ENCODE measurements around the gene C3orf18.

Gene C3orf18

DNA sequence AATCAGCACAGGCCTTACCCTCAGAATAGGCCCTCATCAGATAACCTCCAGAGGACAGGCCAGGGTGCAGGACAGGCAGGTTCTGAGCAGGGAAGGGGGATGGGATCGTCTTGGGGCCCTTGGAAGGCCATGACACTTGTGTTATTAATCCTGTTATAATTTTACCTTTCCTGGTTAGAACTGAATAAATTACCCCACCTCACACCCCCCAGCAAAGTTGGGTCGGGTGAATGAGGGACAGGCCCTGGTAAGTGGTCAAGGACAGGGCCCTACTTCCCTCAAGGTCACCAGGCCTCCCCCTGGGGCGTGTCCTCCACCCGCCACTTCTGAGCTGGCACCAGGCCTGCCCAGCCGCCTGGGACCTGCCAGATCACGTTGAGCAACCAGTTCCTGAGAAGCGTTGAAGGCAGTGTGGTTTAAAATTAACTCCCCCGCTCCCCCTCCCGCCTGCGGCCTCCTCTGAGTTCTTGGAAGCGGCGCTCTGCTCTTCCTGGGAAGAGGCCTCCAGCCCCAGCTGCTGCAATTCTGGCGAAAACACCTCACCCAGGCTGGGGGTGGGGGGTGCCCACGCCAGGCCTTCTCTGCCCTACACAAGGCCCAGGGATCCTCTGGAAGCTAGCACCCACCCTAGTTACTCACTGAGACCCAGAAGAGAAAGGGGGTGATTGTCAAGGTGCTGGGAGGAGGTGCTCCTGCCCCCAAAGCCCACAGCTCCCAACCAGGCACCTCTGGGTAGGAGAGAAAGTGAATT lies 33.5 kb upstream of the C3orf18 start:
- Histone ChIP-seq H3K9me3 (ENCODE audit: control insufficient read depth, low read length) (no peaks in the 10 kb centered on the region), H3K4me1 (ENCODE audit: control insufficient read depth, insufficient read depth, low read length) (peaks cover 30% of the 10 kb centered on the region), H3K9ac (ENCODE audit: low read length) (peak overlapping the region; percentile 89), H3K27me3 (replicated peaks; ENCODE audit: control insufficient read depth, insufficient read depth, low read length) (no peaks in the 10 kb centered on the region), H3K36me3 (ENCODE audit: control insufficient read depth, insufficient read depth, low read length, severe bottlenecking) (peaks cover 4% of the 10 kb centered on the region), H3K4me3 (ENCODE audit: low read length) (peak overlapping the region; percentile 65)
- DNase-seq (ENCODE audit: low read depth), result peak; percentile 91

DNA sequence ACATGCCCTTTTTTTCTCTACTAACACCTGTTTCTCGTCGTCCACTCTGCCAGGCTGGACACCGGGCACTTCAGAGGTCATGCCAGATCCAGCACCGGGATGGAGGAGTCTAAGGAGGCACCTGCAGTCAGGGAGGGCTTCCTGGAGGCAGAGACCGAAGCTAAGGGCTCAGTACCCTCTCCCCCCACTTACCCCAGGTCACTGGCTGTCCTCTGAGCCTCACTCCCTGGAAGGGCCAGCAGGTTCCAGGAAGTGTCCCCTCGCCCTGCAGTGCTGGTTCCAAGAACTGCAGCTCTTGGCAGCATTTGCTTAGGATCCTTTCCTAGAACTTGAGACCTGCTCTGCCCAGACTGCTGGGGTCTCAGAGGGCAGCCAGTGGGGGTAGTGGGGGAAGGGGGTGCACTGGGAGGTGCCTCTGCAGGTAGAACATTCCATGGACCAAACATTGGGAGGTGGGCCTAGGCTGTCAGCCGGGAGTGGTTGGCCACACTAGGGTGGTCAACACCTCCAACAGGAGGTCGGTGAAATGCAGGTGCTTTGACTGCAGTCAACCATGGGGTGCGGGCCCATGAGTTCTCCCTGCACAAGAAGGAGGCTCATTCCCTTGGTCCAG lies 32.7 kb upstream of the C3orf18 start:
- no peaks in the 10 kb centered on the region for H3K9me3 ChIP-seq (ENCODE audit: control insufficient read depth, low read length)
- peaks cover 30% of the 10 kb centered on the region for H3K4me1 ChIP-seq (ENCODE audit: control insufficient read depth, insufficient read depth, low read length)
- peaks cover 4% of the 10 kb centered on the region for H3K36me3 ChIP-seq (ENCODE audit: control insufficient read depth, insufficient read depth, low read length, severe bottlenecking)
- no peaks in the 10 kb centered on the region for H3K27me3 ChIP-seq (replicated peaks; ENCODE audit: control insufficient read depth, insufficient read depth, low read length)
- no peak overlapping the region for H3K4me3 ChIP-seq (ENCODE audit: low read length)
- no peak for DNase-seq (ENCODE audit: low read depth)
- peak overlapping the region; percentile 16 for H3K9ac ChIP-seq (ENCODE audit: low read length)

DNA sequence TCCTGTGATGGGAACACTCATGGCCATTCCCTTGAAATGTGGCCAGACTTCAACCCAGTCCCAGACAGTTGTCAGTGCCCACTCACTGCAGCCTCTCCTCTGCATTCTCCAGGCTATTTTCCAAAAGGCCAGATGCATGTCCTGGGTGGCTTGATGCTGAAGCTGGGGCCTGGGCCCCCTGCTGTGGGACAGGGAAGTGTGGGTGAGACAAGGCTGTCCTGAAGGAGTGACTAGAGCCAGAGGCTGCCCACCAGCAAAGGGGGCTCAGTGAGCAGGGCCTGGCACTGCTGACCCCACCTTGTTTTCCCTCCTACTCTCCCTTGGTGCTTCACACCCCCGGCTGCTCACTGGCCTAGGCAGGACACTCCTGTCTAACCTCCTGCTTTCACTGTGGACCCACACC lies 32.2 kb upstream of the C3orf18 start:
- Histone ChIP-seq H3K4me1 (ENCODE audit: control insufficient read depth, insufficient read depth, low read length) (peaks cover 30% of the 10 kb centered on the region), H3K4me3 (ENCODE audit: low read length) (no peak overlapping the region), H3K9ac (ENCODE audit: low read length) (peak overlapping the region; percentile 16), H3K9me3 (ENCODE audit: control insufficient read depth, low read length) (no peaks in the 10 kb centered on the region), H3K36me3 (ENCODE audit: control insufficient read depth, insufficient read depth, low read length, severe bottlenecking) (peaks cover under 1% of the 10 kb centered on the region), H3K27me3 (replicated peaks; ENCODE audit: control insufficient read depth, insufficient read depth, low read length) (no peaks in the 10 kb centered on the region)
- DNase-seq (ENCODE audit: low read depth), result no peak

DNA sequence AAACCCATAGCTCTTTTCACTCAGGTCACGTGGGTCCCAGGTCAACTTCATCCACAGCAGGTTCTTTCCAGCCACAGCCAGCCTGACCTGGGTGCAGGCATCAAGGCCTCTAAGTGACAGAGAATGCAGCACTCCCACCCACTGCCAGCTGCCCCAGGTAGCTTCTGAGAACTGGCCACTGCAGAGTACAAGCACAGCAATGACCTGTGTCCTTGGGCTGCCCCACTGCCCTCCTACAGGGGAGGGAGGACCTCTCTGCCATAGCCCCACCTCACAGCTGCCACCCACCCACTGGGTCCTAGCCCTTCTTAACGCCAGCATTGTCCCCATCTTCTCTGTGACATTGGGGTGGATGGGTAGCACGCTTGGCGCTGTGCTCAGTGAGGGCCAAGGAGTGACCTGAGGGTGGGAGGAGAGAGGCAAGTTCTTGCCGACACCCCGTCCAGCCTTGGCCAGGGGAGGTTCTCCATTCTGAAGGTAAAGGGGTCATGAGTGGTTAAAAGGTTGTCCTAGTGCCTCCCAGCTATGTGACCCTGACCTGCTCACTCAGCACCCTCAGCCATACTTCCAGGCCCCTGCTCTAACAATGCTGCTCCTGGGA lies 31.7 kb upstream of the C3orf18 start:
- Histone ChIP-seq H3K4me1 (ENCODE audit: control insufficient read depth, insufficient read depth, low read length) (peaks cover 30% of the 10 kb centered on the region), H3K27me3 (replicated peaks; ENCODE audit: control insufficient read depth, insufficient read depth, low read length) (no peaks in the 10 kb centered on the region), H3K36me3 (ENCODE audit: control insufficient read depth, insufficient read depth, low read length, severe bottlenecking) (no peaks in the 10 kb centered on the region), H3K9ac (ENCODE audit: low read length) (no peak overlapping the region), H3K4me3 (ENCODE audit: low read length) (no peak overlapping the region), H3K9me3 (ENCODE audit: control insufficient read depth, low read length) (no peaks in the 10 kb centered on the region)
- no peak for DNase-seq (ENCODE audit: low read depth)

DNA sequence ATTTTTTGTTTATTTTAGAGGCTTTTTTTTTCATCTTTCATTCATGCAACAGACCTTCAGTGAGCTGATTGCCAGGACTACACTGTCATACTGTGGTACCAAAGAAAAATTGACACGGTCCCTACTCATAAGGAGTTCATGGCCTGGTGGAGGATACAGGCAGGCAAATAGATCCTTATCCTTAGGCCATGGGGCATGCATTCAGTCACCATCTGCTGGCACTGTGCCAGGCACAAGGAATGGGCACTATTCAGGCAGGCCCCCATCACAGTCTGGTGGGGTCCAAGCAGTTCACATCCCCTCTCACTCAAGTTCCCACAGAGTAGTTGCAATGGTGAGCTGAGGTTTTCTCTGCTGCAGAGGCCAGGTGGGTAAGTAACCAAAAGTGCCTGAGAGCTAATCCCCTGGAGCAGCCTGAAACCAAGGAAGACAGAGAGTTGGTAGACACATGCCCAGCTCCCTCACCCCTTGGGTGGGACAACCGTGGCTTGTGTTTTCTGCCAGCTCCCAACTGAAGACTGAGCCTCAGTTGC lies 26.8 kb upstream of the C3orf18 start:
- Histone ChIP-seq H3K4me1 (ENCODE audit: control insufficient read depth, insufficient read depth, low read length) (peaks cover 24% of the 10 kb centered on the region), H3K9ac (ENCODE audit: low read length) (no peak overlapping the region), H3K36me3 (ENCODE audit: control insufficient read depth, insufficient read depth, low read length, severe bottlenecking) (no peaks in the 10 kb centered on the region), H3K4me3 (ENCODE audit: low read length) (no peak overlapping the region), H3K27me3 (replicated peaks; ENCODE audit: control insufficient read depth, insufficient read depth, low read length) (no peaks in the 10 kb centered on the region), H3K9me3 (ENCODE audit: control insufficient read depth, low read length) (no peaks in the 10 kb centered on the region)
- no peak for DNase-seq (ENCODE audit: low read depth)

DNA sequence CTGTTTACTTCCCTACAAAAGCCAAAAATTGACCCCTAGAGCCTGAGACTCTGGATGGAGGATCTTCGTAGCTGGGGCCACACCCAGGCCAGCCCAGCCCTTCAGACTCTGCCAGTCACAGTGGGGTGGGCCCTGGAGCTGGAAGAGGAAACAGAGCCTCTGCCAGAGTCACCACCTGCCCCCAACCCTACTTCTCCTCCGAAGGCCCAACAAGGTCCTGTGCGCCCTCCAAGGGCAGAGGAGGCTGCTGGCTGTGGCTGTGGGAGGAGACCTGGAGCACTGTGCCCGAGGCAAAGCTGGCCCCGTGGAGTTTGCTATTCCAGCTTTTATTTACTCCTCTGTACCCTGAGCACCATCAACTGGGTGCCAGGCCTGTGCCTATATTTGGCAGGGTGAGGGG lies 25.0 kb upstream of the C3orf18 start:
- no peak for DNase-seq (ENCODE audit: low read depth)
- no peak overlapping the region for H3K9ac ChIP-seq (ENCODE audit: low read length)

DNA sequence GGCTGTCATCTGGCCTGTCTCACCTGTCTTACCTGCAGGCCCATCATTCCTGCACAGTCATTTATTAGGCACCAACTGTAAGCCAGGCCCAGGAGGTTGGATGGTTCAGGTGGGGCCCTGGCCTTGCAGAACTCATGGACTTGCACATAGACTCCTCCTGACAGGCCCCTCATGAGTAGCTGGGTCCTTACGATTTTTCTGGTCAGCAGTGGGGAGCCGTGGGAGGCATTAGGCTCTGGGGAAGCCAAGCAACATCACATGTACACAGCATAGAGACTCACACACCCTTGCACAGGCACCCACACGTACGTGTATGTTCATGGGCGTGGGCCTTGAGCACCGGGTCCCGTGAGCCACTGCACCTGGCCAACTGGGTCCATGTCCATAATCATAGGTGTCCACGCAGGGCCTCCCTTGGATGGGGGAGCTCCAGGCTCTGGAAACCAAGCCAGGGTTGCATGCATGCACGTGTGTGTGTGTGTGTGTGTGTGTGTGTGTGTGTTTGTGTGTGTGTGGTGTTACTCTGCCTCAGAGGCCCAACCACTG lies 23.7 kb upstream of the C3orf18 start:
- Histone ChIP-seq H3K9ac (ENCODE audit: low read length) (no peak overlapping the region), H3K4me3 (ENCODE audit: low read length) (no peak overlapping the region), H3K4me1 (ENCODE audit: control insufficient read depth, insufficient read depth, low read length) (peaks cover 49% of the 10 kb centered on the region), H3K9me3 (ENCODE audit: control insufficient read depth, low read length) (no peaks in the 10 kb centered on the region), H3K36me3 (ENCODE audit: control insufficient read depth, insufficient read depth, low read length, severe bottlenecking) (no peaks in the 10 kb centered on the region), H3K27me3 (replicated peaks; ENCODE audit: control insufficient read depth, insufficient read depth, low read length) (no peaks in the 10 kb centered on the region)
- no peak for DNase-seq (ENCODE audit: low read depth)

More for the DNA sequence above, 25.0 kb upstream of the C3orf18 start:
- Histone ChIP-seq H3K9me3 (ENCODE audit: control insufficient read depth, low read length) (no peaks in the 10 kb centered on the region), H3K4me1 (ENCODE audit: control insufficient read depth, insufficient read depth, low read length) (peaks cover 41% of the 10 kb centered on the region), H3K36me3 (ENCODE audit: control insufficient read depth, insufficient read depth, low read length, severe bottlenecking) (no peaks in the 10 kb centered on the region), H3K27me3 (replicated peaks; ENCODE audit: control insufficient read depth, insufficient read depth, low read length) (no peaks in the 10 kb centered on the region), H3K4me3 (ENCODE audit: low read length) (no peak overlapping the region)

DNA sequence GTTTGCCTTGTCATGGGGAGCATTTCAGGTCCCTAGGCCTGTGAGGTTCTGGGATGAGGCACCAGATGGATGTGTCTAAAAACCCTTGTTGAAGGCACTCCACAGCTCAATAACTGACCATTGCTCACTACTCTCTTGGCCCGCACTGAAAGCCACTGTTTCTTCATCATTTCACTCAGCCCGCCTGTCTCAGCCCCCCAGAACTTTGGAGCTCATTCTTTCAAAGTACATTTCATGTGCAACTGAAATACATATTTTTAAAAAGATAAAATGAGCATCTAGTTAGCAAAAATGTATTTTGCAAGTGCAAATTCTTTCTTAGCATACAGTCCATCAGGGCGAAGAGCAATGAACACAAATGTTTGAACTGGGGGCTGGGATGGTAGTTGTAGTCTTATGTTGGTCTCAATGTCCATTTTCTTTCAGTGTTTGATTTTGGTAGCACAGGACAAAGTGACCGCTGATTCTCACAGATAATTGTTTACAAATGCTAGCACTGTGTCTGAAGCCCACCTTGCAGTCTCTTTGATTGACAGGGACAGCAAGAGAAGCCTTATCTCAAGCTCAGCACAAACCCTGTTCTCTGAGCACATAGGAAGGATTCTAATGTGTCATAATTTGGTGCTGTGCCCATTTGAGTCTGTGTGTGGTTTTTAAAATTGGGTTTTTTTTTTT lies 21.3 kb upstream of the C3orf18 start:
- no peak overlapping the region for H3K4me3 ChIP-seq (ENCODE audit: low read length)
- no peak for DNase-seq (ENCODE audit: low read depth)
- H3K9me3 ChIP-seq (ENCODE audit: control insufficient read depth, low read length), result no peaks in the 10 kb centered on the region
- H3K27me3 ChIP-seq (replicated peaks; ENCODE audit: control insufficient read depth, insufficient read depth, low read length), result no peaks in the 10 kb centered on the region
- no peaks in the 10 kb centered on the region for H3K36me3 ChIP-seq (ENCODE audit: control insufficient read depth, insufficient read depth, low read length, severe bottlenecking)
- peaks cover 62% of the 10 kb centered on the region for H3K4me1 ChIP-seq (ENCODE audit: control insufficient read depth, insufficient read depth, low read length)
- no peak overlapping the region for H3K9ac ChIP-seq (ENCODE audit: low read length)

DNA sequence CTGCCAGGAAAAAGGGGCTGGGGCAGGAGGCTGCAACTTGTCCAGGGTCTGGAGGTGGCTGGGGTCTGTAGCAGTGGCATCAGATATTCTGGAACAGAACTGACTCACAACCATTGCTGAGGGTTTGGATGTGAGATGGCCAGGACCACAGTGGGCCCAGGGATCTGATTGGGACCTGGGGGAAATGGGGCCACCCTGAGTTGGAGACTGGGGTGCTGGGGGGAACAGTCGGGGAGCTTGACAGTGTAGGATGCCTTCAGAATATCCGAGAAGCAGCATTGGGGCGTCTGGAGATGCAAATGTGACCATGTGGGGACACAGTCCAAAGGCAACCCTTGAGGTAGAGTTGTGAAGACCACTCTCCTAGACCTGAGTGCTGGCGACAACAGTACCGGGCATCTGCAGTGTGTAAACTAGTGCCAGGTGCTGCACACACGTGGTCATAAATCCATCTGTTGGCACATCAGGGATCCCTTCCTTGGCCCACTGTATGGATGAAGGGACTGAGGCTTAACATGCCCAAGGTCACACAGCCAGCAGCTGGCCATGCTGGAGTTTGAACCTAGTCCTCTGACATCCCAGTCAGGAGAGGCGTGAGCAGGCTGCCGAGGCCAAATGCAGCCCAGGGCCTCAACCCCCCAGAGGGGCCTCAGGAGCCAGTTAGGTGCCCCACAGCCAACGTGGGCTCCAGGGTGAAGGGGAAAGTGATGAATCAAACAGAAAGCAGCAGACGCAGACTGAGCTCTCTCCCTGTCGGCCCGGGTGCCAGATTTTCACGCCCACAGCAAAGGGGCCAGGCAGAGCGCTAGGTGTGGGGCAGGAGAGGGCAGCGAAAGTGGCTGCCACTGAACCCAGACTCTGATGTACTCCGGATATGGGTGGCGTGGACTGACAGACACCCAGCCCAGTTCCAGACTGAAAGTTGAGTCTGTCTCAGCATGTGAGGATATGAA lies 20.5 kb upstream of the C3orf18 start:
- H3K9ac ChIP-seq (ENCODE audit: low read length), result no peak overlapping the region
- no peak for DNase-seq (ENCODE audit: low read depth)
- H3K36me3 ChIP-seq (ENCODE audit: control insufficient read depth, insufficient read depth, low read length, severe bottlenecking), result no peaks in the 10 kb centered on the region
- H3K9me3 ChIP-seq (ENCODE audit: control insufficient read depth, low read length), result no peaks in the 10 kb centered on the region
- H3K27me3 ChIP-seq (replicated peaks; ENCODE audit: control insufficient read depth, insufficient read depth, low read length), result no peaks in the 10 kb centered on the region
- no peak overlapping the region for H3K4me3 ChIP-seq (ENCODE audit: low read length)
- peaks cover 70% of the 10 kb centered on the region for H3K4me1 ChIP-seq (ENCODE audit: control insufficient read depth, insufficient read depth, low read length)

DNA sequence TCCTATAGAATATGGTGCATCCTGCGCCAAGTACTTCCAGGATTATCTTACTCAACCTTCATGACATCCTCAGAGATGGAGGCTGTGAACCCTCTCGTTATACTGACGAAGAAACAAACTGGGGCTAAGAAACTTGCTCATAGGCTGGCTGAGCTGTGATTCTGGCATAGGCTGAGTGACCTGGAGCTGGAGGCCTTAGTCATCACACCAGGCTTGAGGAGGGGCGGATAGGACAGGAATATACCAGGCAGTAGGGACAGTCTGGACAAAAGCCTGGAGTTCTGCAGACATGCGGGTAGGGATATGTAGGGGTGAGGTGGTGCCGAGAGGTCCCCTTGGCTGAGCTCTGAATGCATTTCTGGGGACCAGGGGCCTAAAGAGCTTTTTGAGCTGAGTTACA lies 19.8 kb upstream of the C3orf18 start:
- H3K4me1 ChIP-seq (ENCODE audit: control insufficient read depth, insufficient read depth, low read length), result peaks cover 71% of the 10 kb centered on the region

More for the DNA sequence above, 19.8 kb upstream of the C3orf18 start:
- H3K4me3 ChIP-seq (ENCODE audit: low read length), result no peak overlapping the region
- no peaks in the 10 kb centered on the region for H3K27me3 ChIP-seq (replicated peaks; ENCODE audit: control insufficient read depth, insufficient read depth, low read length)
- H3K9me3 ChIP-seq (ENCODE audit: control insufficient read depth, low read length), result no peaks in the 10 kb centered on the region
- no peak for DNase-seq (ENCODE audit: low read depth)
- H3K9ac ChIP-seq (ENCODE audit: low read length), result no peak overlapping the region
- no peaks in the 10 kb centered on the region for H3K36me3 ChIP-seq (ENCODE audit: control insufficient read depth, insufficient read depth, low read length, severe bottlenecking)
